HepG2 (cell line): Measurements from ENCODE around the gene GPN1. TPM values are rescaled to one million over a fixed set of nuclear protein-coding genes. Genes with fewer than 3 reads are reported as not detected.

Experiments
- CERS6 ChIP-seq: sonication (generic); formaldehyde crosslinking; IDR thresholded peaks from 2 replicates; pipeline ENCODE4 v1.5.0; 2020; ENCODE audit warnings: missing genetic modification reagents
- CHD2 ChIP-seq: IDR thresholded peaks from 2 replicates; pipeline ENCODE4 v1.6.1; 2011; ENCODE audit warnings: low read depth, low read length, improper control_type of control experiment
- CHD4 ChIP-seq: fragments of 200-600 bp; sonication (generic); IDR thresholded peaks from 2 replicates; pipeline ENCODE4 v1.7.0; 2017; ENCODE audit warnings: mild to moderate bottlenecking, low read length, borderline replicate concordance
- ELF4 ChIP-seq: sonication (generic); formaldehyde crosslinking; IDR thresholded peaks from 2 replicates; pipeline ENCODE4 v1.5.0; 2020; ENCODE audit warnings: missing genetic modification reagents, mild to moderate bottlenecking, moderate library complexity, borderline replicate concordance
- HDAC2 ChIP-seq: sonication (generic); formaldehyde crosslinking; IDR thresholded peaks from 2 replicates; pipeline ENCODE4 v1.4.0; 2020; ENCODE audit warnings: missing genetic modification reagents
- HNF4A ChIP-seq: sonication (generic); formaldehyde crosslinking; IDR thresholded peaks from 2 replicates; pipeline ENCODE4 v1.4.0; 2020; ENCODE audit warnings: missing genetic modification reagents
- KLF6 ChIP-seq: IDR thresholded peaks from 2 replicates; pipeline ENCODE4 v1.8.0; 2016; ENCODE audit warnings: missing biosample characterization, missing genetic modification reagents
- MAFK ChIP-seq, 2 experiments: IDR thresholded peaks in 1 of 2; conservative IDR thresholded peaks in 1 of 2; 2 replicates each; pipeline ENCODE4 v1.6.1; 2011; ENCODE audit warnings: improper control_type of control experiment in 2 of 2, low read length in 2 of 2
- NFE2L2 ChIP-seq: fragments of 150-350 bp; IDR thresholded peaks from 2 replicates; pipeline ENCODE4 v1.6.1; 2014; ENCODE audit warnings: low read length
- NFKBIZ ChIP-seq: IDR thresholded peaks from 2 replicates; pipeline ENCODE4 v1.6.1; 2018; ENCODE audit warnings: missing genetic modification reagents, missing compliant biosample characterization
- RERE ChIP-seq: IDR thresholded peaks from 2 replicates; pipeline ENCODE4 v1.6.1; 2016; ENCODE audit warnings: low read depth, missing genetic modification reagents, missing compliant biosample characterization
- RFXAP ChIP-seq: sonication (generic); formaldehyde crosslinking; IDR thresholded peaks from 2 replicates; pipeline ENCODE4 v1.4.0; 2020; ENCODE audit warnings: missing genetic modification reagents, borderline replicate concordance
- SMYD3 ChIP-seq: sonication (generic); formaldehyde crosslinking; IDR thresholded peaks from 2 replicates; pipeline ENCODE4 v1.8.1; 2023; ENCODE audit warnings: mild to moderate bottlenecking, missing genetic modification reagents
- TEAD3 ChIP-seq: optimal IDR thresholded peaks from 2 replicates; pipeline ENCODE3; 2016; ENCODE audit warnings: borderline replicate concordance
- ZBTB4 ChIP-seq: sonication (generic); formaldehyde crosslinking; IDR thresholded peaks from 2 replicates; pipeline ENCODE4 v1.4.0; 2020; ENCODE audit warnings: missing genetic modification reagents, mild to moderate bottlenecking, borderline replicate concordance
- ZNF124 ChIP-seq: sonication (generic); formaldehyde crosslinking; IDR thresholded peaks from 2 replicates; pipeline ENCODE4 v1.4.0; 2020; ENCODE audit warnings: missing genetic modification reagents
- ZNF343 ChIP-seq: sonication (generic); formaldehyde crosslinking; IDR thresholded peaks from 2 replicates; pipeline ENCODE4 v1.4.0; 2020; ENCODE audit warnings: mild to moderate bottlenecking, missing genetic modification reagents
- ZNF607 ChIP-seq: sonication (generic); formaldehyde crosslinking; IDR thresholded peaks from 2 replicates; pipeline ENCODE4 v1.5.1; 2020; ENCODE audit warnings: missing genetic modification reagents, mild to moderate bottlenecking, borderline replicate concordance
- ZNF691 ChIP-seq: sonication (generic); formaldehyde crosslinking; IDR thresholded peaks from 2 replicates; pipeline ENCODE4 v1.4.0; 2020; ENCODE audit warnings: missing genetic modification reagents, low read depth, mild to moderate bottlenecking, borderline replicate concordance
- polyA plus RNA-seq, 8 experiments: library from polyadenylated mRNA; depleted of rRNA in 3 of 8; stranded (reverse) in 7 of 8; unstranded in 1 of 8; fragments of >200 nt; fragmentation: Illumina TruSeq in 4 of 8; extraction: Trizol in 4 of 8; gene quantifications; 2 replicates each; pipeline versions ENCODE4 v1.2.1 to v1.2.3, GENCODE V29; 2011 to 2016; ENCODE audit warnings: low read depth in 4 of 8, missing spikeins in 1 of 8, mixed read lengths in 1 of 8; ENCODE audit not compliant: insufficient read depth in 1 of 8
- total RNA-seq, 5 experiments: library from RNA; depleted of rRNA; stranded (reverse); fragments of >200 nt; fragmentation: Illumina TruSeq; extraction: Trizol; gene quantifications; 2 replicates each; pipeline ENCODE4 v1.2.3, GENCODE V29; 2016; ENCODE audit warnings: low read depth in 1 of 5

The GPN1 gene
- total and polyA plus RNA-seq, 2 of the 13 experiments (the other 11 are each of a cell fraction or from before 2014, with no cell fraction given): 54.5 to 62.7 TPM

- TF ChIP-seq RERE (CRISPR knock-in tag) (no peak), CERS6 (CRISPR knock-in tag) (no peak), ZNF607 (peak; percentile 48; the same call in 1 of the 2 replicates), HDAC2 (CRISPR knock-in tag) (peak; percentile 45), SMYD3 (CRISPR knock-in tag) (peak; percentile 48; the same call in 1 of the 2 replicates), CHD2 (no peak), NFE2L2 (0 out of 2 replicates have a peak, but pooled peaks have one; percentile 4), ZBTB4 (CRISPR knock-in tag) (0 out of 2 replicates have a peak, but pooled peaks have one; percentile 55), TEAD3 (CRISPR knock-in tag) (peak; percentile 57), HNF4A (CRISPR knock-in tag) (peak; percentile 11; the same call in 1 of the 2 replicates), ZNF124 (CRISPR knock-in tag) (peak; percentile 38; the same call in 1 of the 2 replicates), CHD4 (0 out of 2 replicates have a peak, but pooled peaks have one; percentile 7), ZNF343 (CRISPR knock-in tag) (peak; percentile 41; the same call in 1 of the 2 replicates), MAFK (conservative IDR thresholded peaks at IDR 0.05 in 1 of 2, IDR thresholded peaks at IDR 0.05 in 1 of 2; ENCODE audit: low read length in 2 of 2) (no peak), ELF4 (CRISPR knock-in tag) (peak; percentile 92; the same call in 1 of the 2 replicates), ZNF691 (peak; percentile 16; the same call in 1 of the 2 replicates), KLF6 (CRISPR knock-in tag) (0 out of 2 replicates have a peak, but pooled peaks have one; percentile 88), RFXAP (CRISPR knock-in tag) (0 out of 2 replicates have a peak, but pooled peaks have one; percentile 45), NFKBIZ (CRISPR knock-in tag) (peak; percentile 65)
Observed at GRCh38 chr2:27582695-27583389, 46.0 kb upstream of the GPN1 start, which contains the start of gene ZNF512 (continued).
